Muscle of leg (tissue), 11 donors: ENCODE measurements around the gene SMTNL2. TPM values are rescaled to one million over a fixed set of nuclear protein-coding genes. Genes with fewer than 3 reads are reported as not detected.

Source experiments
- DNase-seq: peaks from one replicate; pipeline ENCODE4 v3.0.0; 2013
- H3K27ac ChIP-seq: one replicate; pipeline ENCODE4 v1.5.1; 2013; ENCODE audit warnings: mild to moderate bottlenecking, low read length, control low read depth
- H3K27me3 ChIP-seq: one replicate; pipeline ENCODE4 v1.6.1; 2013; ENCODE audit warnings: low read length; ENCODE audit not compliant: control insufficient read depth, insufficient read depth
- H3K36me3 ChIP-seq: one replicate; pipeline ENCODE4 v1.6.1; 2013; ENCODE audit warnings: low read length; ENCODE audit not compliant: control insufficient read depth, insufficient read depth
- H3K4me1 ChIP-seq: one replicate; pipeline ENCODE4 v1.6.1; 2013; ENCODE audit warnings: low read length; ENCODE audit not compliant: control insufficient read depth, insufficient read depth
- H3K4me3 ChIP-seq: one replicate; pipeline ENCODE4 v1.5.1; 2013; ENCODE audit warnings: low read length, control low read depth
- H3K9me3 ChIP-seq: replicated peaks from 2 replicates; pipeline ENCODE4 v1.6.1; 2013; ENCODE audit warnings: low read depth, low read length; ENCODE audit not compliant: control insufficient read depth
- WGBS: methylation state at CpG from one replicate; pipeline ENCODE4 v1.1.5; 2013; ENCODE audit warnings: missing lambda C conversion rate; ENCODE audit not compliant: insufficient coverage; 5-methylcytosine and 5-hydroxymethylcytosine counted together
- polyA plus RNA-seq, 8 donors: library from polyadenylated mRNA; unstranded; fragments of 120-200 nt; gene quantifications; one replicate each; pipeline versions ENCODE4 v1.2.1 to v1.2.3, GENCODE V29; 2013; ENCODE audit warnings: inconsistent platforms in 1 of 8, low replicate concordance in 1 of 8; ENCODE audit not compliant: insufficient read length in 8 of 8, insufficient read depth in 1 of 8
- total RNA-seq: library from RNA; stranded (reverse); fragments of 120-200 nt; gene quantifications from one replicate; pipeline ENCODE4 v1.2.4, GENCODE V29; 2013

The SMTNL2 gene
- total and polyA plus RNA-seq, 9 donors: 67.9 to 157 (median 111) TPM

- Histone ChIP-seq H3K4me3 (no peak overlapping the region), H3K27ac (no peak overlapping the region), H3K27me3 (peaks cover 7% of the 10 kb centered on the region), H3K9me3 (no peaks in the 10 kb centered on the region), H3K4me1 (peaks cover 56% of the 10 kb centered on the region), H3K36me3 (peaks cover 63% of the 10 kb centered on the region)
- WGBS: 87% methylated on average over 7 of the region's 8 CpGs
- DNase-seq: no peak
Observed at GRCh38 chr17:4539025-4539424, 45.3 kb upstream of the SMTNL2 start.

GRCh38 chr17:4539576-4540223 lies 44.6 kb upstream of the SMTNL2 start:
- no peak overlapping the region for H3K4me3 ChIP-seq
- H3K27me3 ChIP-seq: peaks cover 7% of the 10 kb centered on the region
- 88% methylated on average over 21 of the region's 26 CpGs for WGBS
- DNase-seq: no peak
- H3K4me1 ChIP-seq: peaks cover 50% of the 10 kb centered on the region
- H3K9me3 ChIP-seq: no peaks in the 10 kb centered on the region
- H3K36me3 ChIP-seq: peaks cover 67% of the 10 kb centered on the region
- no peak overlapping the region for H3K27ac ChIP-seq

- no peak for DNase-seq
- H3K9me3 ChIP-seq: no peaks in the 10 kb centered on the region
- 67% methylated on average over 14 of the region's 14 CpGs for WGBS
- H3K4me1 ChIP-seq: peaks cover 46% of the 10 kb centered on the region
- H3K4me3 ChIP-seq: no peak overlapping the region
- H3K36me3 ChIP-seq: peaks cover 71% of the 10 kb centered on the region
- H3K27ac ChIP-seq: no peak overlapping the region
- H3K27me3 ChIP-seq: peaks cover 7% of the 10 kb centered on the region
Observed at GRCh38 chr17:4540224-4540651, 44.1 kb upstream of the SMTNL2 start.

DNA sequence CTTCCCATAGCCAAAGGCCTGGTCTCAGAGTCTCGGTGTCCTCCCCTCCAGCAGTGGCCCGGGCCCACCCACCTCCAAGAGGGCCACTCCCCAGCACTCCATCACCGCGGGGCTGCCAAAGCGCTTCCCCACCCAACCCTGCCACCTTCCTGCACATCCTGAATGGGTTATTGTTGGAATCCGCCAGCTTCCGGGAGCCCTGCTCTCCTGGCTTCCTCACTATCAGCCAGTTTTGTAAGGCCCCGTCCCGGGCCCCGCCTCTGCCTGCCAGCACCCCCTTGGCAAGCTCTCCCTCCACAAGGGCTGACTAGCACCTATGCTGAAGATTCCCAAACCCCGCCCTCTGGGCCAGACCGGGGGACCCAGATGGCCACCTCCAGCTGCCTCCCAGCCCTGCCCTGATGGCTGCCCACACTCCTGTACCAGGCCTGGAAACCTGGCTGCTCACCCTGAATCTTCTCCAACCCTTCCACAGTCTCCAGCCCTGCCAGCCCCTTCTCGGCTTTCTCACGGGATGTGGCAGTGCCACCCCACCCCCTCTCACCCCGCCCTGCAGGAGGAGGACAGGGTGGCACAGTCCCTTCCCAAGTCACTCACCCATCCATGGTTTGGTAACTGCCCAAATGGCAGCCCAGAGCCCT lies 43.5 kb upstream of the SMTNL2 start:
- WGBS: 80% methylated on average over 13 of the region's 15 CpGs
- Histone ChIP-seq H3K27ac (no peak overlapping the region), H3K4me1 (peaks cover 40% of the 10 kb centered on the region), H3K27me3 (peaks cover 5% of the 10 kb centered on the region), H3K9me3 (no peaks in the 10 kb centered on the region), H3K36me3 (peaks cover 77% of the 10 kb centered on the region), H3K4me3 (no peak overlapping the region)
- DNase-seq: no peak

DNA sequence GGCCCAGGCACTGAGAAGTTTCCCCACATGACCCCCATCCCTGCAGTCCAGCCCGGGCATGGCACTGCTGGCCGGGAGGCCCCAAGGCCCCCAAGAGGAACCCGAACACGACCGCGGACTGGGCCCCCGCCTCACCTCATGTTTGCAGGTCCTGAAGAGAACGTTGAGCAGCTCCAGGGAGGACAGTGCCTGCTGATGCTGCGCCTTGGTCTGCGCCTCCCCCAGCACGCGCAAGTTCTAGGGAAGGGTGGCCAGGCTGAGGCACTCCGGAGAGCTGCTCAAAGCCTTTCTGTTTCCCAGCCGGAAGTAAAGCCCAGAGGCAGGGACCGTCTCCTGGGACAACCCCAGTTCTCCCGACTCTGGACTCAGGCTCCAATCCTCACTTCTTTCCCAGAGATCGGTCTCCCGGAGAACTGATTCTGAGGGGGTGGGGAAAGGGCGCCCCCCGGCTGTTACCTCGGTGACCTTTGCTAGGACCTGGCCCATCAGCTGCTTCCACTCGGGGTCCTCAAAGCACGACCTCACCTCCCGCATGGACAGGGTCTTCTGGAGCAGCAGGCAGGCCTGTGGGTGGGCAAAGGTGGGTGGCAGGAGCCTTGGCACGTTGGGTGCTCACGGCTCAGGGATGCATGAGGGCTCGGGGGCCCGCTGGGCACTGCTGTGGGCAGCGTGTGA lies 42.9 kb upstream of the SMTNL2 start:
- DNase-seq: no peak
- peaks cover 33% of the 10 kb centered on the region for H3K4me1 ChIP-seq
- H3K36me3 ChIP-seq: peaks cover 81% of the 10 kb centered on the region
- no peak overlapping the region for H3K4me3 ChIP-seq
- 75% methylated on average over 18 of the region's 29 CpGs for WGBS
- peaks cover 2% of the 10 kb centered on the region for H3K27me3 ChIP-seq
- no peaks in the 10 kb centered on the region for H3K9me3 ChIP-seq
- no peak overlapping the region for H3K27ac ChIP-seq

DNA sequence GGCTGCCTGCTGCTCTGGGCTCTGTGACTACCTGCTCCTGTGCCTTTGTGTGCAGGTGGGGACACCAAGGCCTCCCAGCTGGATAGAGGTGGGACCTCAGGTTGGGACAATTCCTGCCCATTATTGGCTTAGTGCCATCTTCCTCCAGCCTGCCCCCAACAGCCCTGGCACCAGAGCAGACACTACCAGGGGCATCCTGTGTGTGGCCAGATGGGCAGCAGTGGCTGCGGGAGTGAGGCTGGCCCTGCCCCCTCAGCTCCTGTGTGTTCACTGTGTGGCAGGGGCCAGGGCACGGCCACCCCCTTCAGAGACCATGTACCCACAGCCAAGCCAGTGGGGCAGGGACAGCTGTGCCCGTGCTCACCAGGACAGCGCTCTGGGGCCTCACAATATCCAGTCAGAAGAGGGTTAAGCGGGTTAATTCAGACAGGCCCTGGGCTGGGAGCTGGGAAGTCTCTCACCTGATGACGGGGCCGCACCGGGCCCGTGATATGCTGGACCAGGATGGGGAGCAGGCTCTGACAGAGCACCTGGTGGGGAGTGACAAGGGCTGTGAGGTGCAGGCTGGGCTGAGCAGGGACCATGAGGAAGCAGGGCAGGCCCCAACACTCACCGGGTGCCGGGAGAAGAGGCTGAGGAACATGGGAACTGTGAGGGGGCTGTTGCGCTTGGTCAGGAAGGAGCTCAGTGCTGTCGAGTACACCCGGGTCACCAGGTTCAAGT lies 42.2 kb upstream of the SMTNL2 start:
- peaks cover 88% of the 10 kb centered on the region for H3K36me3 ChIP-seq
- H3K27me3 ChIP-seq: no peaks in the 10 kb centered on the region
- H3K4me1 ChIP-seq: peaks cover 26% of the 10 kb centered on the region
- 88% methylated on average over 11 of the region's 14 CpGs for WGBS
- H3K4me3 ChIP-seq: no peak overlapping the region
- no peaks in the 10 kb centered on the region for H3K9me3 ChIP-seq
- no peak for DNase-seq
- no peak overlapping the region for H3K27ac ChIP-seq

DNA sequence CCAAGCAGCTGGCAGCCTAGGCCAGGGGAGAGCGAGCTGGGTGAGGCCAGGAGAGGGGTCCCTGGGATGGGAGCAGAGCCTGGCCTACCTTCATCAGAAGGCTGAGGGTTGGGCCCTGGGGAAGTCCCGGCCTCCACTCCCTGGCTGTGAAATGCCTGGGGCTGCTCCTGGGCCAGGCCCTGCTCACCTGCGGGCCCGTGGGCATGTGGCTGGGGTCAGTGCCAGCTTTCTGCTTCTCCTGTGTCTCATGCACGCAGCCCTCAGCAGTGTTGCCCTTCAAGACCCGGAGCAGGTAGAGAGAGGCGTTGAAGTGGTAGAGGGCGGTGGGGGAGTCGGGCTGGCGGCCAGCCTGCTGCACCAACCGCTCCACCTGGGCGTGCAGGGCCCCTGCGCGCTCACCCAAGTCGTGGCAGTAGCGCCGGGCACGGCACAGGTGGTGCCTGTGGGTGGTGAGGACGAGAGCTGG lies 41.6 kb upstream of the SMTNL2 start:
- Histone ChIP-seq H3K4me1 (peaks cover 20% of the 10 kb centered on the region), H3K4me3 (no peak overlapping the region), H3K27ac (no peak overlapping the region), H3K9me3 (no peaks in the 10 kb centered on the region), H3K27me3 (no peaks in the 10 kb centered on the region), H3K36me3 (peaks cover 87% of the 10 kb centered on the region)
- no peak for DNase-seq
- 92% methylated on average over 8 of the region's 19 CpGs for WGBS

DNA sequence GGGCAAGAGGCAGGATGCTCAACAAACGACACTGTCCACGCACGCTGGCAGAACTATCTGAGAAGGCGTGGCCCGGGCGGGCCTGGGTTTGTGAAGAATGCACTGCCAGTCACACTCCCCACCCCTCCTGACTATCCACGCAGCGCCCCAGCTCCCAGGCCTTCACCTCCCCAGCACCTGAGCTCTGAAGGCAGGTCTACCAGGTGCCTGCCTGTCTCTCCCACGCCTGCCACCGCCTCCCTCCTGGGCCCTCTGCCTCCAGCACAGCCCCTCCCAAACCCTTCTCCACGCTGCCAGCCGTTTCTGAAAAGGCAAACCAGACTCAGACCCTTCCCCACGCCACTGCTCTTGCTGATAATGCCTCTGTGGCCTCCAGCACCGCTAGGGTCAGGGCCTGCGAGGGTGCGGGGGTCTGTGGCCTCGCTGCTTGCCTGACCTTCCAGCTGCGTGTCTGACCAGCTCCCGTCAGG lies 40.7 kb upstream of the SMTNL2 start:
- Histone ChIP-seq H3K4me3 (no peak overlapping the region), H3K27ac (no peak overlapping the region), H3K36me3 (peaks cover 87% of the 10 kb centered on the region), H3K27me3 (no peaks in the 10 kb centered on the region), H3K4me1 (peaks cover 12% of the 10 kb centered on the region), H3K9me3 (no peaks in the 10 kb centered on the region)
- 74% methylated on average over 13 of the region's 19 CpGs for WGBS
- DNase-seq: no peak

DNA sequence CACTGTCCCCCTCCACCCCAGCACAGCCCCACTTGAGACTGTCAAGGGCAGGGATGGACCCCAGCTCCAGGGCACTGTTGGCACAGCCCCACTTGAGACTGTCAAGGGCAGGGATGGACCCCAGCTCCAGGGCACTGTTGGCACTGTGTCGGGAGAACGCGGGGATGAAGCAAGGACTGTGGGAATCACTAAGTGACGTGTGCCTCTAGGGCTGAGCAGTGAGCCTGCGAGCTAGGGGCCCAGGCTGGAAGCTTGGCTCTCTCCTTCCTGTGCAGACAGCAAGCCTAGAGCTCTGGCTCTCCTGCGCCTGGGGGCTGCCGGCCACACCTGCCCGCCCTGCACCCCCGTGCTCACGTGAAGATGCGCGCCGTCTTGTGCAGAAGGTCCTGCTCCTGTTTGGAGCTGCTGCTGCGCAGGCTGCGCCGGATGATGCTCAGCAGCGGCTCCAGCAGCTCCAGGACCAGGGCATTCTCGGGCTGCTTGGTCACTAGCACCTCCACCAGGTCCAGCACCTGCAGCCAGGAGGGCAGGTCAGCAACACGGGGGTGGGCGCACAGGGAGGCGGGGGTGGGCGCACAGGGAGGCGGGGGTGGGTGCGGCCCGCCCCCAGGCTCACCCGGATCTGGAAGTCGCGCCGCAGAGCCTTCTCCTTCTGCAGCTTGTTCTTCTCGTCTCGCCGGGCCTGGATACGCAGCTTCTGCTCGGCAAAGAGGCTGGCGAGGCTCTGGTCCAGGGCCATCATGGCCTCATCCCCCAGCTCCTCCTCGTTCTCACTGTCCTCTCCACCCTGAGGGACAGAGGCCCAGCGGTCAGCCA lies 40.0 kb upstream of the SMTNL2 start:
- no peak for DNase-seq
- Histone ChIP-seq H3K27me3 (no peaks in the 10 kb centered on the region), H3K4me1 (peaks cover 8% of the 10 kb centered on the region), H3K9me3 (no peaks in the 10 kb centered on the region), H3K4me3 (no peak overlapping the region), H3K27ac (no peak overlapping the region), H3K36me3 (peaks cover 87% of the 10 kb centered on the region)
- WGBS: 91% methylated on average over 34 of the region's 37 CpGs
